DLD1 (cell line): ENCODE data around the gene DOC2B.
"Not testable (repeated sequence)": the region's sequence is repeated elsewhere in the genome, so short reads cannot be mapped to it uniquely, and the experiment has no call there.

Experiments used
- in situ Hi-C: cut with HindIII; loops from 2 replicates; pipeline ENCODE4 v1.10.0; 2017; ENCODE audit warnings: low sequenced_read_pairs

The DOC2B gene

DNA sequence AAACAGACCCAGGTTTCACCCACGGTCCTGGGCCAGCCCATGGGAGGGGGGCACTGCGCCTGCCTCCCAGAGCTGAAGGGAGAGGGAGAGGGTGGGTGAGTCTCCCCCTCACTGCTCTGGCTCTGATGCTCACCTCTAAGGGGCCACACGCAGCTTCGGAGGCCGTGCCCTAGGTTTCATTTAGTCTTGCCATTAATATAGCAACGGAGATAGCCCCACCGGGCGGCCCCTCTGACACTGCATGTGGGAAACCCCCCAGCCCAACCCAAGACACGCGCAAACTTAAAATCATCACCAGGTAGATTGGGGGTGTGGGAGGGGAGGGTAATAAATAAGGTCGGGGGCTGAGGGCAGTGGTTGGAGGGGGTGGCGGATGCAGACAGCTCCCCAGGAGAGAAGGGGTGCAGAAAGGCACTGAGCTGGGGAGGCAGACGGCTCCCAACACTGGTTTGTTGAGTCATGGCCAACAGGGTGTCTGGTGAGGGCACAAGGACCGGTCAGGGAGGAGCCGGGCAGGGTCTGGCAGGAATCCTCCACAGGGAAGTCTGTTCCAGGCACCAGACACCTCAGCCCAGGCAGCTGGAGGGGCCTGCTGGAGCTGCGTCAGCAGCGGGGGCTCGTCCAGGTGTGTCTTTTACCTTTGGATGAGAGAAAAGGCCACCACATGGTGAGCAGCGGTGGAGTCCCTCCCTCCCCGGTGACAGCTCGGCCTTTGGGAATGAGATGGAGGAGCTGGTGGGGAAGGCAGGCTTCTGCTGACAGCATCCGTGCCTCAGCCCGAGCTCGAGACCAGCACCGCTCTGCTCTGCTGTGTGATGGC, 32.0 kb upstream of the DOC2B start:
- in situ Hi-C loops: no loop called here

DNA sequence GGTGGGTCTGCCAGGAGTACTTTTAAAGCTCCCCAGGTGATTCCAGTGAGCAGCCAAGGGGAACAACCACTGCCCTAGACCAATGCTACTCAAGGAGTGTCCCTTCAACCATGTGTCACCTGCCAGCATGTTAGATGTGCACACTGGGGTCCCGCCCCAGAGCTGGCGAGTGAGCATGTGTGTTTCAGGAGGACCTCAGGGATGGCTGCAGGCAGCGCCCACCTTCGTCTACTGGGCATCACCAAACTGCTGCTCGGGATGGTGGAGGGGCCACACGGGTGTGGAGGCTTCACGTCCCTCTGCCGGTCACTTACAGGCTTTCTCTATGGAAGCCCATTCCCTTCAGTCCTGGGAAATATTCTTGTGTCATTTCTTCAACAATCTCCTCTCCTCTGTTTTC, 29.0 kb upstream of the DOC2B start:
- in situ Hi-C loops: no loop called here

DNA sequence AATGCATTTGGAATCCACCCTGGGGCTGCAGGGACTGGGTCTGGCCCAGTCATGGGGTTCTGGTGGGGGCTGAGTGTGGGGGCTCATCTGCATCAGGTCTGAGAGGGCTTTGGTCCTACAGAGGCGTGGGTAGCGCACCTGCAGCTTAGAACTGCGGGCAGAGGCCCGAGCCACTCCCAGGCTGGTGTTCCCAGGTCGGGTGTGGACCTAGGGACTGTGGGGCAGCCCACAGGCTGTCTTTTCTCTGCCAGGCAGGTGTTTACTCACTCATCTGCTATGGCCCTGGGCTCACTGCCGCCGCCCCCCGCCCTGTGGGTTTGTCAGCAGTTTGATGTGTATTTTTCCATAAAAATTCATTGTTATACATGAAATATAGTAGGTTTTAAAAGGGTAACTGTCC, 27.0 kb upstream of the DOC2B start:
- in situ Hi-C loops: no loop called here

DNA sequence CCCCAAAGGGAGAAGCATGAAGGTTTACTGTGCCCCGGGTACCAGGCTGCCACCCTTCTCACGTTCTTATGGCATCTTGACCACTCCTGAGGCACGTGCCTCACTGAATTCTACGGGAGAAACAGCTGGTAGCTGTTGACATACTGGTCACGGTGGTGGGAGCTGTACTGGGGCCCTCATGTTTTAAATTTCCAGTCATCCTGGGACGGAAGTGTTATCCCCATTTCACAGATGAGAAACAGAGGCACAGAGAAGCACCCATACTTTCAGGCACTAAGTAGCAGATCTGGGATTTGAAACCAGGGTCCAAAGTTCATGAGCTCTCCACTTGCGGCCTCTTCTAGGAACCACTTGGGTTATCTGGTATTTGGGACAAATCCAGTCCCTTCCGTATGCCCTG, 26.3 kb upstream of the DOC2B start:
- in situ Hi-C loops: no loop called here

DNA sequence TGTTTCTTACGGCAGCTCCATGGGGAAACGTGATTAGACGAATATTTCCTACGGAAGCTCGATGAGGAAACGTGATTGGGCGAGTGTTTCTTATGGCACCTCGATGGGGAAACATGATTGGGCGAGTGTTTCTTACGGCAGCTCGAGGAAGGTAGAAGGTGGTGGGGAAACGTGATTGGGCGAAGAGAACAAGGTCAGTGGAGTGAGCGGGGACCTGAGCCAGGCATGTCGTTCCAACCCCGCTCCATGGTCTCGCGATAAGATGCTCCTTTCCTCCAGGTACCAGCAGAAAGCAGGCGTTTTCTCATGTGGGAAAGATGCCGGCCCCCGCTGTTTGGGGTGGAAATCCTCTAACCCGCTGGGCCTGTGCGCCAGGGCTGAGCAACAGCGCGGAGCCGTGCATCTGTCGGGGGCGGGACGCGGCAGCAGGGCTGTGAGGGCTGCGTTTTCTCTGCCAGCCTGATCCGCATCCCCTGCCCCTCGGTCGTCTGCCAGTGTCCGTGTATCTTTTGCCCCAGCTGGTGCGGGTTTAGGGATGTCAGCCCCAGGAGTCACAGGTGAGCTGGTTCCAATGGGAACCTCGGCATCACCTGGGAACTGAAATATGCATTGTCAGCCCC, 25.6 kb upstream of the DOC2B start:
- in situ Hi-C loops: no loop called here

DNA sequence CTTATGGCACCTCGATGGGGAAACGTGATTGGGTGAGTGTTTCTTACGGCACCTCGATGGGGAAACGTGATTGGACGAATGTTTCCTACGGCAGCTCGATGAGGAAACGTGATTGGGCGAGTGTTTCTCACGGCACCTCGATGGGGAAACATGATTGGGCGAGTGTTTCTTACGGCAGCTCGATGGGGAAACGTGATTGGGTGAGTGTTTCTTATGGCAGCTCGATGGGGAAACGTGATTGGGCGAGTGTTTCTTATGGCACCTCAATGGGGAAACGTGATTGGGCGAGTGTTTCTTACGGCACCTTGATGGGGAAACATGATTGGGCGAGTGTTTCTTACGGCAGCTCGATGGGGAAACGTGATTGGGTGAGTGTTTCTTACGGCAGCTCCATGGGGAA, 25.0 kb upstream of the DOC2B start:
- in situ Hi-C loops: not testable (repeated sequence)

DNA sequence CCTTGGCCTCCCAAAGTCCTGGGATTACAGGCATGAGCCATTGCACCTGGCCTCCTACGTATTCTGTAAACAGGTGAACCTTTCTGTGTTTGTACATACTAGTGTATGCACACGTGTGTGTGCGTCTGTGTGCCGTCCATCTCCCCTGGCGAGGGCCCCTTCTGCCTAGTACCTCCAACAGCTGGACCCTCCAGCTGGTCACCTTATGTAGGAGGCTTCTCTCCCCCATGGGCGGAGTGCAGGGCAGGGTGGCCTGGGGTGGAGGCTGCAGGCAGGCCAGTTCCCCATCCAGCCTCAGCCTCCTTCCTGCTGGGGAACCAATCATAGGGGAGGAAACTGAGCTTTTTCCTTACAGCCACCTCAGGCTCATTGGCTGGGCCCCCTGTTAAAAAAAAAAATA, 24.4 kb upstream of the DOC2B start:
- in situ Hi-C loops: no loop called here

DNA sequence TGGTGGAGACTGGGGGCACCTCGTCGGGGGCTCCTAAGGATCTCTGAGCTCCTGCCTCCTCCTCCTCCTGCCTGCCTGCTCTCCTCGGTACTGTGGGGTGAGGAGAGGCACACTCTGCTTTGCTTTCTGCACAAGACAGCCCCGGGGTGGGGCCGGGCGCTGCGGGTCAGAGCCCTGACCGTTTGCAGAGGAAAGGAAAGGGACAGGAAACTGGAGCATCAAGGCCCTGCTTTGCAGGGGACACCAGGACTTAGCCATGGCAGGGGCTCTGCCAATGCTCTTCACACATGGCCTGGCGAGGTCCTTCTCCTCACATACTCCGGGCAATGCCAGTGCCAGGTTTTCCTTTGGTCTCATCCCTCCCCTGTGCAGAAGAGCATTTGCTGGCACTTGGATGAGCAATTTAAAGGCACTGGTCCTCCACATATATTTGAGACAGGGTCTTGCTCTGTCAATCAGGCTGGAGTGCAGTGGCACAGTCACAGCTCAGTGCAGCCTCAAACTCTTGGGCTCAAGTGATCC, 23.8 kb upstream of the DOC2B start:
- in situ Hi-C loops: no loop called here

DNA sequence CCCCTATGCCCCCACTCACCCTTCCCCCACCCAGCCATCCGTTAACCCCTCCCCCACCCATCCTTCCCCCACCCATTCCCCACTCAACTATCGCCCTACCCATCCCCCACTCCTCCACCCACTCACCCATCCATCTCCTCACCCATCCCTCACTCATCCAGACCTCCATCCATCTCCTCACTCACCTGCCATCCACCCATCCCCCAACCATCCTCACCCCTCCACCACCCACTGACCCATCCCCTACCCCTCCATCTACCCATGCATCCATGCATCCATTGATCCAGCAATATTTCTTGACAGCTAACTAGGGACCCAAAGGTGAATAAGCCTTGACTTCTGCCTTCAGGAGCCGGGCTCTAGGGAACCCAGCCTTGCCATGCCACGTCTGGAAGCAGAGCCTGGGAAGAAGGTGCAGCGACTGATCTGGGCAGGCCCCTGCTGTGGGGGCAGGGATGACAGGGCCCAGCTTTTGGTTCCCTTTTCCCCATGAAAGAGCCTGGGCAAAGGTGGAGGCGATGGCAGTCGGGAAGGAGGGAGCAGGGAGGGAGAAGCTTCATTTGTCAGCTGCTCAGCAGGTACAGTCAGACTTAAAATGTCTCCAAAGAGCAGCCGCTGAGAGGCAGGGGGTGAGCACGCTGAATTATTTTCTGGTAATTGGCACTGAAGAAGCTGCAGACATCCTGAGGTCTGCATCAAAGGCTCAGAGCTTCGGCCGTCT, 23.1 kb upstream of the DOC2B start:
- in situ Hi-C loops: no loop called here

DNA sequence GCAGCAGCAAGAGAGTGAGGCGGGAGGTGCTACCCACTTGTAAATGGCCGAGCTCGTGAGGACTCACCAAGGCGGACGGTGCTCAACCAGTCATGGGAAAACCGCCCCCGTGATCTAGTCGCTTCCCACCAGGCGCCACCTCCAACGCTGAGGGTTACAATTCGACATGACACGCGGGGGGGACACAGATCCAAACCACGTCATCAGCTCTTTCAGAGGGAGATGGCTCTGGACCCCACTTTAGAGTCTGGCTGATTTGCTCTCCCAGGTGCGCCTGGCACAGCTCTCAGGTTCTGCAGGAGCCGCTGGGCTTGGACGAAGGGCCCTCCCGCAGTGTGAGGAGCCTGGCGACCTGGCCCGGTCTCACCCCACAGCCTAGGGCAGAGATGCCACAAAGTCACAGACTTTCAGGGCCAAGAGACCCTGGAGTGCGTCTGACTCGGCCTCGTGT, 21.1 kb upstream of the DOC2B start:
- in situ Hi-C loops: no loop called here

DNA sequence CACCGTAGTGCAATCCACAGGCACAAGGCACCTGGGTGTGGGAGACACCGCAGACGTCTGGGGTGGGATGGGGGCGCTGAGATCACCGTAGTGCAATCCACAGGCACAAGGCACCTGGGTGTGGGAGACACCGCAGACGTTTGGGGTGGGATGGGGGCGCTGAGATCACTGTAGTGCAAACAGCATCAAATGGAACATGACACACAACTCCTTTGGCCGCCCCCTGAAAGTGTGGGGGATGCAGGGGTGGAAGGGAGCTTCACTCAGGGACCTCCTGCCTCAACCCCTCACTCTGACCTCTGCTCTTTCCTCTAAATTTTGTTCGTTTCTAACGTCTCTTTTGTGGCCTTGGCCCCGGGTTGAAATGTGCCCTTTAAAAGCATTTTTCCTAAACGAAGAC, 20.3 kb upstream of the DOC2B start:
- in situ Hi-C loops: not testable (repeated sequence)

DNA sequence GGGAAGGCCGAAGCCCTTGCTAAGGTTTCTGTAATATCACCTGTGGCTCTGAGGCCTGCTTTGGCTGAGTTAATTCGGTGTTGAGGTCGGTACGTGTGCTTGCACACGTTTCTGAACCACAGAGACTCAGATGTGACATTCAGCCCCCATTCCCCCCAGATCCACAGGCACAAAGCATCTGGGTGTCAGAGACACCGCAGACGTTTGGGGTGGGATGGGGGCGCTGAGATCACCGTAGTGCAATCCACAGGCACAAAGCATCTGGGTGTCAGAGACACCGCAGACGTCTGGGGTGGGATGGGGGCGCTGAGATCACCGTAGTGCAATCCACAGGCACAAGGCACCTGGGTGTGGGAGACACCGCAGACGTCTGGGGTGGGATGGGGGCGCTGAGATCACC, 19.8 kb upstream of the DOC2B start:
- in situ Hi-C loops: not testable (repeated sequence)

DNA sequence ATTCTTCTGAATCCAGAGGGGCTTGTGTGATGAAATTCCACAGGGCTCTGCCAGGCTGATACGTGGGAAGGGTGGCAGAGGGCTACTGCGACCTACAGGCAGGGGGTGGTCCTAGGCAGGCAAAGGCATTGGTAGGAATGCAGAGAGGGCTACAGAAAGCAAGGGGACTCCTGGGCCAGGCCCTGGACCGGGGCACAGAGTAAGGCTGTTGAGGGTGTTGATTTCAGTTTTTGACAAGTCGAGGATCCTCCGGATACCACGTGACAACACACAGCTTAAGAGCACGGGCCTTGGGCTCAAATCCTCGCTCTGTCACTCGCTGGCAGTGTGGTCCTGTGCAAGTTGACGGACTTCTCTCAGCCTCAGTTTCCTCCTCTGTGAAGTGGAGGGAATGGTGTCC, 19.1 kb upstream of the DOC2B start:
- in situ Hi-C loops: no loop called here

DNA sequence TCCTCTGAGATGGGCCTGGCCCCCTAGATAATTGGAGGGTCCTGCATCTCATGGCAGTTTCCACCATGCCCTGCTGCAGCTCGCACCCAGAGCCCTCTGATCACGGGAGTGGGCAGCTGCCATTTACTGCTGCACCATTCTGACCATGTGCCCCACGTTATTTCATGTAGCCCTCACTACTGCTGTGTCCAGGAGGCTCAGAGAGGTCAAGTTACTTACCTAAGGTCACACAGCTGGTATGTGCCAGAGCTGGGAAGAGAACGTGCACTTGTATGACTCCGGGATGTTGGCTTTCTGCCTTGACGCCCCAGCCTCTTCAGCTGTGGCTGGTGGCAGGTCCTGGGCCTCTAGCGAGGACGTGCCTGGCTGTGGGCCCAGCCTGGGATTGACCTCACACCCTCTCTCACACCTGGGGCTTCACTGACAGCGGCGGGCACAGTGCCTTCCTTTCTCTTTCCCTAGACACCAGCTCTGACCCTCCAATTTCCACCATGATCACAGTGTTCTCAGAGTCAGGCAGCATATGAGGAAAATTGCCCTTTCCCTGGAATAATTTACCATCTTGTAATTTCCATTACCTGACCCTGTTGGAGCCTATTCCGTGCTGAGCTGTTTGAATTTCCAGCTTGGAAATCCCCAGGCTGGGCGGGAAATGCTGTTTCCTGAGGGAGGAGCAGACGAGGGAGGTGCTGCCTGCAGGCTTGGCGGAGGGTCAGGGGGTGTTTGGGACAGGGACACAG, 18.5 kb upstream of the DOC2B start:
- in situ Hi-C loops: no loop called here

DNA sequence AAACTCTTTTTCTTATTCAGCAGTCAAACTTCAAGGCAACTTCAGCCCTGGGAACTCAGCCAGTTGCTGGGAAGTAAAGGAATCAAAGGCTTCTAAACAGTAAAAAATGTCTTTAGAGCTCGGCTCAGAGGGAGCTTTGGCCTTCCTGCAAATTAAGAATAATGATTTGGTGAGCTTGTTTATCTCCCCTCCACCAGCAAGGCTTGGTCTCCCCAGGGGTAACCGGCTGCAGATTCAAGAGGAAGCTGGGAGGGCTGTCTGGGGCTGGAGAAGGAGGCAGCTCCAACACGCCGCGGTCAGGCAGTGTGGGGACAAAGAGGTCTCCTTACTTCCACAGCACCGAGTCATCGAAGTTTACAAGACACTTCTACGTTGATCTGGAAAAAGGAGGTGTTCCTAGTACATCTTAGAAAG, 17.7 kb upstream of the DOC2B start:
- in situ Hi-C loops: no loop called here

DNA sequence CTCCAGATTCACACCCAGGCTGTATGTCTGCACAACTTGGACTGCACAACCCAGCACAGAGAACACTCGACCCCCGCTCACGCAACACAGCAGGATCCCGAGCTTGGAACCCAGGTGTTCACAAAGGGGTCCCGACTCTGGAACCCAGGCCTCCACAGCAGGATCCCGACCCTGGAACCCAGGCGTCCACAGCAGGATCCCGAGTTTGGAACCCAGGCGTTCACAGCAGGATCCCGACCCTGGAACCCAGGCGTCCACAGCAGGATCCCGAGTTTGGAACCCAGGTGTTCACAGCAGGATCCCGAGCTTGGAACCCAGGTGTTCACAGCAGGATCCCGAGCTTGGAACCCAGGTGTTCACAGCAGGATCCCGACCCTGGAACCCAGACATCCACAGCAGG, 16.8 kb upstream of the DOC2B start:
- in situ Hi-C loops: not testable (repeated sequence)

DNA sequence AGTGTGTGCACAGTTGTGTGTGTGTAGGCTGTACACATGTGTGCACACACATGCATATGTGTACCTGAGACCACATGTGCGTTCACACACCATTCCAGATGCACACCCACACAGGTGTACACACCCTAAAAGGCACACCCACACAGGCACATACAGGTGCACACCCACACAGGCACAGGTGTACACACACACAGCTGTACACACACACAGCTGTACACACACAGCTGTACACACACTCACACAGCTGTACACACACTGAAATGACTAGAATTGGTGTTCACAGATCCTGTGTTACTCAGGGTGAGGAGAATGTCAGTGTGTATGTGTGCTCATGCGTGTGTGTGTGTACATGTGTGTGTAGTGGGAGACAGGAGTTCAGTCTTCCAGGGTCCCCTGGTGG, 15.9 kb upstream of the DOC2B start:
- in situ Hi-C loops: no loop called here

DNA sequence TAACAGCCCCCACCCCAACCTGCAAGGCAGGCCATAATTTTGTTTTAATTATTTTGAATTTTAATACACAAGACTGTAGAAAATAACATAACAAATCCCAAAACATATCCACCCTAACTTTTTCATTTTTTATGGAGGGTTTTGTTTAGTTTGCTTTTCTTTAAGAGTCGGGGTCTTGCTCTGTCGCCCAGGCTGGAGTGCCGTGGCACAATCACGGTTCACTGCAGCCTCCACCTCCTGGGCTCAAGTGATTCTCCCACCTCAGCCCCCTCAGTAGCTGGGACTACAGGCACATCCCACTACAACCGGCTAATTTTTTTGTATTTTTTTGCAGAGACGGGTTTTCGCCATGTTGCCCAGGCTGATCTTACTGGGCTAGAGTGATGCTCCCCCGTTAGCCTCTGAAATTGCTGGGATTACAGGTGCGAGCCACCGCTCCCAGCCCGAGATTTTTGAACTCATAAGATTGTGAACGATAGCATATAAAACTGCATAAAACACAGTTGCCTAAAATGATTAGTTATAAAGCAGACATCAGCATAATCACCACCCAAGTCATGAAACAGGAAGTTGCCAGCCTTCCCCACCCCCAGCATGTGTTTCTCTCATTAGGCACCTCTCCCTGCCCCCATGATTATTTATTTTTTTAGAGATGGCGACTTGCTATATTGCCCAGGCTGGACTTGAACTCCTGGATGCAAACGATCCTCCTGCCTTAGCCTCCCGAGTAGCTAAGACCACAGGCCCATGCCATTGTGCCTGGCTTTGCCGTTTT, 13.6 kb upstream of the DOC2B start:
- in situ Hi-C loops: no loop called here

DNA sequence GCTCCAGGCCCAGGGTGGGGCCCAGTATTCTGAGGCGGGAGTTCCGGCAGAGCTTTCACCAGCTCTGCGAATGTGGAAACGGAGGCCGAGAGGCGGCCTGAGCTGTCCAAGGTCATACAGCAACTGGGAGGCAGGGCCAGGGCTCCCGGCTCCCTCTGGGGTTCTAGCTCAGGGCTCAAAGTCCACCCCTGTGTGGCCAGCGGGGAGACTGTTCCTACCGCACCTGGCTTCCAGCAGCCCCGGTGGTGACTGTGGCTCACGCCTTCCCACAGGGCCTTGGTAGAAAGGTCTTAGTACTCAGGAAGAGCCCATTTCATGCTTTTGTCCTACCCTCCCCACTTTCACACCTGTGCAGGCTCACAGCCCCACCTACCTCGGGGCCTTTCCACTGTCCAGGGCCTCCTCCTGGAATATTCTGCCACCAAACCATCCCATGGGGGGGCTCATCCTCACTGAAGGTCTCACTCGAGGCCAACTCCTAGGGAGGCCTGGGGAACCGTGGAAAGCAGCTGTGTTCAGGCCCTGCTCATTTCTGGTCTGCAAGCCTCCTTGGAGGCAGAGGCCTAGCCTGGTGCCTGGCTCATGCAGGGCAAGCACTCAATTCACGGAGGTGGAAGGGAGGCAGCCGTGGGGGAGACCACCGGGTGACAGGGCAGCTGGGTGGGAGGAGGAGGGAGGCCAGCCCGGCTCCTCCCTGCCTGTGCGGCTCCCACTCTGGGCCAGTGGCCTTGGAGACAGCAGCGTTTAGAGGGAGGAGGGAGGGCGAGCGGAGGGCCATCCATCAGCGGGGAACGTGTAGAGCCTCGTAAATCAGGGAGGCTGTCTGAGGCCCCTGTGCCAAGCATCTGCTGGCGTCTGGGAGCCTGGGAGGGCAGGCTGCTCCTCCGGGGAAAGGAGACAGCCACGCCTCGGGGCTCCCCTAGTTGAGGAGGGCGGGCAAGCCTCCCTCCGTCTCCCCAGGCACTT, 12.7 kb upstream of the DOC2B start:
- in situ Hi-C loops: no loop called here
